ENCODE results near the gene PALMD. TPM values are rescaled to one million over a fixed set of nuclear protein-coding genes. Genes with fewer than 3 reads are reported as not detected.

Gene PALMD
- total RNA-seq, 1 experiment from 2014 or later: not detected

DNA sequence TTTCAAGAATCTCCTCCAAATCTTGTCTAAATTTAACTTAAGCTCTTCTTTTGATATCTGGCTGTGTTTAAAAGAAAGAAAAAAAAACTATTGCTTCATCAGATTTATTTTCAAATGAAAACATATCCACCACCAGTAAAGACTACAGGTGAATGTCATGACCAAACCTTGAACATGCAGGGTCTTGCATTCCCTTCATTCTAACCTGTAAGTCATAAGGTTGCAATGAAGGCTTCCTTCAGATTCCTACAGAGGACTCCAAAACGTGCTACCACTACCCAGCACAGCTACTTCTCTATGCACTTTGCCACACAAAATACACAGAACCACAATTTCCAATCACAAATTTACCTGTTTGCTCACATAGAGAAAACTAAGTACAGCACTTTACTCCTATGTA, 94.2 kb downstream of the PALMD start:
- no CpG with 5 or more reads among the region's 1 CpG for WGBS (ENCODE audit: extremely low coverage, insufficient read length, low lambda C conversion rate)

More for the DNA sequence above, 94.2 kb downstream of the PALMD start:
- Histone ChIP-seq H2BK20ac (ENCODE audit: low read depth, low read length, poor library complexity, severe bottlenecking) (no peak overlapping the region), H2BK120ac (ENCODE audit: low read depth, low read length, poor library complexity, severe bottlenecking) (no peak overlapping the region), H4K91ac (ENCODE audit: insufficient read length, low read depth, low read length) (no peak overlapping the region), H3K27me3 (ENCODE audit: insufficient read depth, low read length) (no peaks in the 10 kb centered on the region), H3K56ac (ENCODE audit: insufficient read length, low read depth, low read length) (no peak overlapping the region), H3K14ac (ENCODE audit: insufficient read depth, low read length) (no peak overlapping the region), H2BK5ac (ENCODE audit: insufficient read length, low read length) (no peak overlapping the region), H3K23ac (ENCODE audit: insufficient read length, low read depth, low read length) (no peak overlapping the region), H3T11ph (ENCODE audit: low read length) (no peak overlapping the region), H3K4me2 (ENCODE audit: insufficient read depth, insufficient read length, low read length) (no peak overlapping the region), H3K4ac (ENCODE audit: low read depth, low read length) (no peak overlapping the region), H3K79me1 (ENCODE audit: insufficient read depth, low read depth, low read length, poor library complexity, severe bottlenecking) (no peaks in the 10 kb centered on the region), H2AFZ (ENCODE audit: low read length) (no peak overlapping the region), H3K4me1 (ENCODE audit: insufficient read depth, low read length) (no peaks in the 10 kb centered on the region; the same call in 1 of the 2 replicates), H3K18ac (ENCODE audit: insufficient read length, low read depth, low read length) (no peak overlapping the region), H2BK12ac (ENCODE audit: insufficient read length, low read depth, low read length) (no peak overlapping the region), H3K9ac (ENCODE audit: extremely low read depth, insufficient read length, low read length) (no peak overlapping the region), H3K23me2 (ENCODE audit: insufficient read length, low read depth, low read length, poor library complexity, severe bottlenecking) (no peaks in the 10 kb centered on the region), H4K20me1 (ENCODE audit: control insufficient read depth, insufficient read depth, insufficient read length) (no peaks in the 10 kb centered on the region), H3K27ac (ENCODE audit: insufficient read length, low read depth, low read length) (no peak overlapping the region), H3K79me2 (ENCODE audit: insufficient read depth, low read length) (no peaks in the 10 kb centered on the region), H4K5ac (ENCODE audit: insufficient read length, low read depth, low read length) (no peak overlapping the region), H2AK5ac (ENCODE audit: insufficient read length, low read length) (no peak overlapping the region), H2BK15ac (ENCODE audit: low read depth, low read length) (no peak overlapping the region), H4K8ac (replicated peaks; ENCODE audit: insufficient read length, low read depth, low read length) (no peak overlapping the region), H3K9me3 (ENCODE audit: control insufficient read depth, low read depth, low read length) (no peaks in the 10 kb centered on the region)
- no peaks in the 10 kb centered on the region for H3K9me3 Mint-ChIP-seq
- DNase-seq: no peak
- no peaks in the 10 kb centered on the region for H3K27me3 Mint-ChIP-seq (ENCODE audit: low read depth)
- H3K27ac Mint-ChIP-seq: no peak overlapping the region; a peak in 1 of 7 replicates
- no peaks in the 10 kb centered on the region; a peak in 2 of 7 replicates for H3K36me3 Mint-ChIP-seq (ENCODE audit: insufficient read depth in 1 of 3, low read depth in 3 of 3)
- TF ChIP-seq, protein P1, sequence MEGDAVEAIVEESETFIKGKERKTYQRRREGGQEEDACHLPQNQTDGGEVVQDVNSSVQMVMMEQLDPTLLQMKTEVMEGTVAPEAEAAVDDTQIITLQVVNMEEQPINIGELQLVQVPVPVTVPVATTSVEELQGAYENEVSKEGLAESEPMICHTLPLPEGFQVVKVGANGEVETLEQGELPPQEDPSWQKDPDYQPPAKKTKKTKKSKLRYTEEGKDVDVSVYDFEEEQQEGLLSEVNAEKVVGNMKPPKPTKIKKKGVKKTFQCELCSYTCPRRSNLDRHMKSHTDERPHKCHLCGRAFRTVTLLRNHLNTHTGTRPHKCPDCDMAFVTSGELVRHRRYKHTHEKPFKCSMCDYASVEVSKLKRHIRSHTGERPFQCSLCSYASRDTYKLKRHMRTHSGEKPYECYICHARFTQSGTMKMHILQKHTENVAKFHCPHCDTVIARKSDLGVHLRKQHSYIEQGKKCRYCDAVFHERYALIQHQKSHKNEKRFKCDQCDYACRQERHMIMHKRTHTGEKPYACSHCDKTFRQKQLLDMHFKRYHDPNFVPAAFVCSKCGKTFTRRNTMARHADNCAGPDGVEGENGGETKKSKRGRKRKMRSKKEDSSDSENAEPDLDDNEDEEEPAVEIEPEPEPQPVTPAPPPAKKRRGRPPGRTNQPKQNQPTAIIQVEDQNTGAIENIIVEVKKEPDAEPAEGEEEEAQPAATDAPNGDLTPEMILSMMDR (conservative IDR thresholded peaks at IDR 0.05): no peak
- H3K4me1 Mint-ChIP-seq: peaks cover 6% of the 10 kb centered on the region in 2 experiments; a peak in 3 of 4 replicates
- H3K4me3 Mint-ChIP-seq: no peak overlapping the region

Other genes with a start within 250 kb of the PALMD start
- 4.6 and 5.6 TPM in 2 replicates for gene FRRS1, start 120.5 kb downstream of the PALMD start, total RNA-seq (2021)
- gene AGL, start 204.2 kb downstream of the PALMD start, total RNA-seq (2021): 23.7 and 24.0 TPM in 2 replicates

Data from H9 (cell line).